ENCODE data around the gene PPT2. TPM values are rescaled to one million over a fixed set of nuclear protein-coding genes. Genes with fewer than 3 reads are reported as not detected.
"Not testable (repeated sequence)": the region's sequence is repeated elsewhere in the genome, so short reads cannot be mapped to it uniquely, and the experiment has no call there.

The PPT2 gene
- total RNA-seq, 1 donor from 2014 or later: 58.6 TPM

DNA sequence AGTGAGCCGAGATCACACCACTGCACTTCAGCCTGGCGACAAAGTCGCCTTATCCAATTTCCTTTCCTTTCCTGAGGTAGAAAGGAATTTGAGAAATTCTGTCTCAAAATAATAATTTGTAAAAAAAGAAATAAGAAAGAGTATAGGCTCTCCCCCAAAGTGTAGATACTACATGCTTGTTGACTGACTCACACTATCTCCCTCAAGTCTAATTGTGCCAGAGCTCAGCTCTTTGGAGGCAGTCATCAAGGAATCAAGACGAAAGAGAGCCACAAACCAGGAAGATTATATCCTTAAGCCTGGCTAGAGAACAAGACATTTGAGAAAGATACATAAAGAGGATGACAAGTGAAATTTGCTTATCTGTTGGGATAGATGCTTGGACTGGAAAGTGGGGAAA is 20.2 kb upstream of the PPT2 start:
- no peak overlapping the region for H3K27ac Mint-ChIP-seq
- TF ChIP-seq, protein P1, sequence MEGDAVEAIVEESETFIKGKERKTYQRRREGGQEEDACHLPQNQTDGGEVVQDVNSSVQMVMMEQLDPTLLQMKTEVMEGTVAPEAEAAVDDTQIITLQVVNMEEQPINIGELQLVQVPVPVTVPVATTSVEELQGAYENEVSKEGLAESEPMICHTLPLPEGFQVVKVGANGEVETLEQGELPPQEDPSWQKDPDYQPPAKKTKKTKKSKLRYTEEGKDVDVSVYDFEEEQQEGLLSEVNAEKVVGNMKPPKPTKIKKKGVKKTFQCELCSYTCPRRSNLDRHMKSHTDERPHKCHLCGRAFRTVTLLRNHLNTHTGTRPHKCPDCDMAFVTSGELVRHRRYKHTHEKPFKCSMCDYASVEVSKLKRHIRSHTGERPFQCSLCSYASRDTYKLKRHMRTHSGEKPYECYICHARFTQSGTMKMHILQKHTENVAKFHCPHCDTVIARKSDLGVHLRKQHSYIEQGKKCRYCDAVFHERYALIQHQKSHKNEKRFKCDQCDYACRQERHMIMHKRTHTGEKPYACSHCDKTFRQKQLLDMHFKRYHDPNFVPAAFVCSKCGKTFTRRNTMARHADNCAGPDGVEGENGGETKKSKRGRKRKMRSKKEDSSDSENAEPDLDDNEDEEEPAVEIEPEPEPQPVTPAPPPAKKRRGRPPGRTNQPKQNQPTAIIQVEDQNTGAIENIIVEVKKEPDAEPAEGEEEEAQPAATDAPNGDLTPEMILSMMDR (IDR thresholded peaks at IDR 0.05; ENCODE audit: unreplicated experiment): no peak
- DNase-seq (ENCODE audit: low spot score in 2 of 2, unreplicated experiment in 2 of 2): no peak
- no peaks in the 10 kb centered on the region for H3K36me3 Mint-ChIP-seq
- H3K9me3 Mint-ChIP-seq: no peaks in the 10 kb centered on the region
- no peak overlapping the region for H3K4me3 Mint-ChIP-seq
- peaks cover 14% of the 10 kb centered on the region for H3K27me3 Mint-ChIP-seq (ENCODE audit: low read depth)
- peaks cover 12% of the 10 kb centered on the region for H3K4me1 Mint-ChIP-seq

GRCh38 chr6:32137454-32137853 is 16.5 kb upstream of the PPT2 start:
- no peaks in the 10 kb centered on the region for H3K4me1 Mint-ChIP-seq
- H3K4me3 Mint-ChIP-seq: no peak overlapping the region
- peaks cover 14% of the 10 kb centered on the region for H3K27me3 Mint-ChIP-seq (ENCODE audit: low read depth)
- H3K27ac Mint-ChIP-seq: no peak overlapping the region
- H3K9me3 Mint-ChIP-seq: no peaks in the 10 kb centered on the region
- DNase-seq (ENCODE audit: low spot score in 2 of 2, unreplicated experiment in 2 of 2): no peak
- TF ChIP-seq, protein P1 (IDR thresholded peaks at IDR 0.05; ENCODE audit: unreplicated experiment): no peak
- no peaks in the 10 kb centered on the region for H3K36me3 Mint-ChIP-seq

- Mint-ChIP-seq H3K4me1 (peaks cover 5% of the 10 kb centered on the region), H3K36me3 (no peaks in the 10 kb centered on the region), H3K4me3 (no peak overlapping the region), H3K27ac (peak overlapping the region; percentile 30), H3K9me3 (no peaks in the 10 kb centered on the region), H3K27me3 (ENCODE audit: low read depth) (peaks cover 10% of the 10 kb centered on the region)
- no peak for DNase-seq (ENCODE audit: low spot score in 2 of 2, unreplicated experiment in 2 of 2)
- TF ChIP-seq, protein P1 (IDR thresholded peaks at IDR 0.05; ENCODE audit: unreplicated experiment): no peak
Observed at GRCh38 chr6:32139590-32139989, 14.4 kb upstream of the PPT2 start.

DNA sequence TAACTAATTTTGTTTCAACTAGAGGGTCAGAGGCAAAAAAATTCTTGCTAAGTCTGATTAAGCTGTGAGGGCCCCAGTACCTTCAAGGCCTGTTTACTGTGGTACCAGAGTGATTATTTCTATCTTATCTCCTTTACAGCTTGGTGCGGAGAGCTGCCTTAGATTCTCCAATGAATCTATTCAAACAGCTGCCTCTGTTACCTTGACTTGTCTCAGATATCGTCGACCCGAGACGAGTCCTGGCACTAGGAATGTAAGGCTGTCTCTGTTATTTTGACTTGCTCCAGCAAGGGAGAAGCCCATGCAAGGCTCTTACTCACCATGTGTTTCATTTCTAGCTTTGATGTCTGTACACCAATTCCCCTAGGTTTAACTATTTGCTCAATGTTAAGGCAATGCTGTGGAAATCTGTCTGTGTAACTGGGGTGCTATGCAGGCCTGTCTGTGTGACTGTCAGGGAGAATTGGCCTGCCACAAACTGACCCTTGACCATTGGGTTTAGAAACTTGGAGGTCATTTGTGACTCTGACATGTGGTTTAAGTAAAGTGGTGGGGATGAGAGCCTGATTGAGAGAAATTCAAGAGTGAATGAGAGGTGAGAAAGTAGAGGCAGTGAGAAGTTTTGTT is 13.4 kb upstream of the PPT2 start:
- H3K4me3 Mint-ChIP-seq: no peak overlapping the region
- no peaks in the 10 kb centered on the region for H3K36me3 Mint-ChIP-seq
- TF ChIP-seq, protein P1 (IDR thresholded peaks at IDR 0.05; ENCODE audit: unreplicated experiment): no peak
- H3K27me3 Mint-ChIP-seq (ENCODE audit: low read depth): peaks cover 4% of the 10 kb centered on the region
- no peak overlapping the region for H3K27ac Mint-ChIP-seq
- H3K4me1 Mint-ChIP-seq: peaks cover 7% of the 10 kb centered on the region
- H3K9me3 Mint-ChIP-seq: no peaks in the 10 kb centered on the region
- no peak for DNase-seq (ENCODE audit: low spot score in 2 of 2, unreplicated experiment in 2 of 2)

- H3K9me3 Mint-ChIP-seq; H3K36me3 Mint-ChIP-seq; H3K4me3 Mint-ChIP-seq; DNase-seq (ENCODE audit: low spot score in 2 of 2, unreplicated experiment in 2 of 2); H3K27me3 Mint-ChIP-seq (ENCODE audit: low read depth): not testable (repeated sequence)
- Mint-ChIP-seq H3K4me1 (peaks cover 19% of the 10 kb centered on the region), H3K27ac (peak overlapping the region; percentile 8)
Observed at GRCh38 chr6:32144238-32144637, 9.7 kb upstream of the PPT2 start.

DNA sequence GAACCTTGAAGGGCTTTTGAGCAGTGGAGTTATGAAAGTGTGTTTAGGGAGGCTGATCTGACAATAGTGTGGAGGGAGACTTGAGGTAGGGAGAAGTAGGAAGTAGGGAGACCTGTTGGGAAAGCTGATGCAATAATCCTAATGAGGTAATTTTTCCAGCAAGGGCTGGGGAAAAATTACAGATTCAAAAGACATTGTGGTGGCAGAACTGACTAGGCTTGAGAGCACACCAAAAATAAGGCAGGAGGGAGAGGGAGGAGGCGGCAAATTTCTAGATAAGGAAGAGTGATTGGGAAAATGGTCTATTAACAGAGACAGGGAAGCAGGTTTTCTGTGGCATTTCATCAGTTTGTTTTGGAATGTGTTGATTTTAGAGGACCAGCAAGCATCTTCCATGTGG is 7.7 kb upstream of the PPT2 start:
- H3K36me3 Mint-ChIP-seq: peaks cover 3% of the 10 kb centered on the region
- no peaks in the 10 kb centered on the region for H3K9me3 Mint-ChIP-seq
- H3K4me3 Mint-ChIP-seq: no peak overlapping the region
- H3K27ac Mint-ChIP-seq: peak overlapping the region; percentile 62
- peaks cover 27% of the 10 kb centered on the region for H3K4me1 Mint-ChIP-seq
- TF ChIP-seq, protein P1 (IDR thresholded peaks at IDR 0.05; ENCODE audit: unreplicated experiment): no peak
- peaks cover 5% of the 10 kb centered on the region for H3K27me3 Mint-ChIP-seq (ENCODE audit: low read depth)
- DNase-seq (ENCODE audit: low spot score in 2 of 2, unreplicated experiment in 2 of 2): no peak

All from mesothelial cell of epicardium (in vitro differentiated cells).